ENCODE results near the gene TANK. TPM values are rescaled to one million over a fixed set of nuclear protein-coding genes. Genes with fewer than 3 reads are reported as not detected.

TANK gene
- total RNA-seq, result 10 to 100 TPM; 63.8 to 97.7 (median 88.8) TPM

- DNase-seq, result peak; percentile 94 to 97 (median 95)
- TF ChIP-seq, protein P1, sequence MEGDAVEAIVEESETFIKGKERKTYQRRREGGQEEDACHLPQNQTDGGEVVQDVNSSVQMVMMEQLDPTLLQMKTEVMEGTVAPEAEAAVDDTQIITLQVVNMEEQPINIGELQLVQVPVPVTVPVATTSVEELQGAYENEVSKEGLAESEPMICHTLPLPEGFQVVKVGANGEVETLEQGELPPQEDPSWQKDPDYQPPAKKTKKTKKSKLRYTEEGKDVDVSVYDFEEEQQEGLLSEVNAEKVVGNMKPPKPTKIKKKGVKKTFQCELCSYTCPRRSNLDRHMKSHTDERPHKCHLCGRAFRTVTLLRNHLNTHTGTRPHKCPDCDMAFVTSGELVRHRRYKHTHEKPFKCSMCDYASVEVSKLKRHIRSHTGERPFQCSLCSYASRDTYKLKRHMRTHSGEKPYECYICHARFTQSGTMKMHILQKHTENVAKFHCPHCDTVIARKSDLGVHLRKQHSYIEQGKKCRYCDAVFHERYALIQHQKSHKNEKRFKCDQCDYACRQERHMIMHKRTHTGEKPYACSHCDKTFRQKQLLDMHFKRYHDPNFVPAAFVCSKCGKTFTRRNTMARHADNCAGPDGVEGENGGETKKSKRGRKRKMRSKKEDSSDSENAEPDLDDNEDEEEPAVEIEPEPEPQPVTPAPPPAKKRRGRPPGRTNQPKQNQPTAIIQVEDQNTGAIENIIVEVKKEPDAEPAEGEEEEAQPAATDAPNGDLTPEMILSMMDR (IDR thresholded peaks at IDR 0.05), result no peak
- peak; percentile 95 to 97 for TF ChIP-seq POLR2A (IDR thresholded peaks at IDR 0.05)
- Histone ChIP-seq H3K27me3 (no peaks in the 10 kb centered on the region), H3K4me1 (peaks cover 0 to 26% (median 13%) of the 10 kb centered on the region in 4 donors), H3K9me3 (no peaks in the 10 kb centered on the region), H3K36me3 (no peaks in the 10 kb centered on the region), H3K27ac (peak within 1 kb of the TSS; percentile 89 to 99 (median 96)), H3K4me3 (peak within 1 kb of the TSS; percentile 60 to 86 (median 78))
Observed at GRCh38 chr2:161160226-161161073, at the start of gene TANK. TSS of gene TANK (plus strand) at chr2:161160428. CDS start at chr2:161179663, 19,235 bp downstream.

GRCh38 chr2:161111531-161111930 is 48.7 kb upstream of the TANK start:
- no peak overlapping the region for H3K27ac ChIP-seq
- no peak for DNase-seq
- H3K36me3 ChIP-seq, result no peaks in the 10 kb centered on the region
- TF ChIP-seq, protein P1 (IDR thresholded peaks at IDR 0.05), result no peak
- no peak for TF ChIP-seq POLR2A (IDR thresholded peaks at IDR 0.05)
- no peaks in the 10 kb centered on the region for H3K9me3 ChIP-seq
- no peaks in the 10 kb centered on the region for H3K27me3 ChIP-seq
- H3K4me1 ChIP-seq, result no peaks in the 10 kb centered on the region
- H3K4me3 ChIP-seq, result no peak overlapping the region

- no peaks in the 10 kb centered on the region for H3K4me1 ChIP-seq
- TF ChIP-seq, protein P1 (IDR thresholded peaks at IDR 0.05), result no peak
- no peak for TF ChIP-seq POLR2A (IDR thresholded peaks at IDR 0.05)
- H3K27ac ChIP-seq, result no peak overlapping the region
- no peak for DNase-seq
- no peaks in the 10 kb centered on the region for H3K36me3 ChIP-seq
- H3K4me3 ChIP-seq, result no peak overlapping the region
- H3K9me3 ChIP-seq, result no peaks in the 10 kb centered on the region
- no peaks in the 10 kb centered on the region for H3K27me3 ChIP-seq
Observed at GRCh38 chr2:161112908-161113307, 47.3 kb upstream of the TANK start.

- Histone ChIP-seq H3K27me3 (no peaks in the 10 kb centered on the region), H3K9me3 (no peaks in the 10 kb centered on the region), H3K27ac (no peak overlapping the region), H3K36me3 (no peaks in the 10 kb centered on the region), H3K4me1 (no peaks in the 10 kb centered on the region), H3K4me3 (no peak overlapping the region)
- TF ChIP-seq, protein P1 (IDR thresholded peaks at IDR 0.05), result no peak
- no peak for TF ChIP-seq POLR2A (IDR thresholded peaks at IDR 0.05)
- DNase-seq, result no peak
Observed at GRCh38 chr2:161113693-161114575, 46.3 kb upstream of the TANK start.

GRCh38 chr2:161115205-161115604 is 45.0 kb upstream of the TANK start:
- Histone ChIP-seq H3K27me3 (no peaks in the 10 kb centered on the region), H3K4me3 (no peak overlapping the region), H3K9me3 (no peaks in the 10 kb centered on the region), H3K27ac (no peak overlapping the region), H3K36me3 (no peaks in the 10 kb centered on the region), H3K4me1 (no peaks in the 10 kb centered on the region)
- TF ChIP-seq, protein P1 (IDR thresholded peaks at IDR 0.05), result no peak
- TF ChIP-seq POLR2A (IDR thresholded peaks at IDR 0.05), result no peak
- DNase-seq, result no peak

All from Peyer's patch (tissue), 4 donors.